Measurements from ENCODE around the gene POU2F1. TPM values are rescaled to one million over a fixed set of nuclear protein-coding genes. Genes with fewer than 3 reads are reported as not detected.

Gene POU2F1
- total RNA-seq, 4 donors from 2014 or later = 14.0 to 45.5 (median 19.8) TPM

DNA sequence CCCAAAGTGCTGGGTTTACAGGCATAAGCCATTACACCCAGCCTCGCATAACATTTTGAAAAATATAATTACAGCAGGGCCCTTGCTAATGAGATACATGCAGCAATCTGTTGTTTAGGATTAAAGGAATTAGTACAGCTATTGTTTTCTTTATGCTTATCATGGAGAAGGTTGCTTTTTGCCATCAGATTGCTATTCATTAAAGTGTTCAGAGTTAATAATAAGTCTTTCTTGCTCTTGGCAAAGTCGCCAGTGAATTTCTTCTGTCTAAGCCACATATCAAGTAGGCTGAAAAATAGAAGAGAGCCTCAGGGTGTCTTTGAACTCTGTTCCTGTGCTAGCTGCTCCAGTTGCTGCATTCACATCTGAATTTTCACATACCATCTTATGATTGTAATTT is 144.1 kb downstream of the POU2F1 start:
- H3K9me3 ChIP-seq = no peaks in the 10 kb centered on the region
- no peaks in the 10 kb centered on the region for H3K36me3 ChIP-seq
- no peaks in the 10 kb centered on the region for H3K27me3 ChIP-seq
- DNase-seq = no peak
- TF ChIP-seq POLR2A (IDR thresholded peaks at IDR 0.05) (no peak), CTCF (IDR thresholded peaks at IDR 0.05) (no peak)
- 87 to 88% methylated on average over 2 of the region's 2 CpGs for WGBS, 2 donors
- no peak overlapping the region for H3K4me3 ChIP-seq (replicated peaks in 1 of 3)
- no peaks in the 10 kb centered on the region for H3K4me1 ChIP-seq
- H3K27ac ChIP-seq = no peak overlapping the region
- intact Hi-C loops (cut with DNase I) = no loop called here

- Histone ChIP-seq H3K4me3 (replicated peaks in 1 of 3) (no peak overlapping the region), H3K9me3 (no peaks in the 10 kb centered on the region), H3K36me3 (no peaks in the 10 kb centered on the region), H3K27me3 (no peaks in the 10 kb centered on the region), H3K27ac (no peak overlapping the region), H3K4me1 (no peaks in the 10 kb centered on the region)
- 92 to 97% methylated on average over 2 of the region's 2 CpGs for WGBS, 2 donors
- TF ChIP-seq POLR2A (IDR thresholded peaks at IDR 0.05) = no peak
- TF ChIP-seq CTCF (IDR thresholded peaks at IDR 0.05) = no peak
- DNase-seq = no peak
- intact Hi-C loops (cut with DNase I) = no loop called here
Observed at GRCh38 chr1:167365360-167365759, 144.7 kb downstream of the POU2F1 start.

GRCh38 chr1:167367705-167368104 is 147.0 kb downstream of the POU2F1 start:
- H3K27ac ChIP-seq = no peak overlapping the region
- 92 to 93% methylated on average over 4 of the region's 4 CpGs for WGBS, 2 donors
- TF ChIP-seq POLR2A (IDR thresholded peaks at IDR 0.05) = no peak
- no peak for TF ChIP-seq CTCF (IDR thresholded peaks at IDR 0.05)
- H3K9me3 ChIP-seq = no peaks in the 10 kb centered on the region
- H3K4me3 ChIP-seq (replicated peaks in 1 of 3) = no peak overlapping the region
- intact Hi-C loops (cut with DNase I) = no loop called here
- no peaks in the 10 kb centered on the region for H3K36me3 ChIP-seq
- no peaks in the 10 kb centered on the region for H3K27me3 ChIP-seq
- no peak for DNase-seq
- H3K4me1 ChIP-seq = no peaks in the 10 kb centered on the region

DNA sequence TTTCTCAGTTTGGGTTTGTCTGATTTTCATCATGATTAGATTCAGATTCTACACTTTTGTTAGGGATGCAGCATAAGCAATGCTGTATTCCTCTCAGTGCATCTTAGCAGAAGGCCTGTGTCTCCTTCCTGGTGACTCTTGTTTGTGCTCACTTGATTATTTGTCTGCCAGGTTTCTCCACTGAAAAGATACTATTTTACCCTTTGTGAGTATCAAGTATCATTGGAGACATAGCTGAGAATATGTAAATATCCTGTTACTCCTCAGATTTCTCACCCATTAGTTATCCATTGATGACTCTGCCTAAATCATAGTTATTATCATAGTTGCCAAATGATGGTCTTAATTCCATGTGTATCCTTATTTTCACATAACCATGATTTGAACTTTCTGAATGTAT is 148.5 kb downstream of the POU2F1 start:
- H3K9me3 ChIP-seq = no peaks in the 10 kb centered on the region
- H3K36me3 ChIP-seq = no peaks in the 10 kb centered on the region
- H3K27me3 ChIP-seq = no peaks in the 10 kb centered on the region
- TF ChIP-seq CTCF (IDR thresholded peaks at IDR 0.05) = no peak
- TF ChIP-seq POLR2A (IDR thresholded peaks at IDR 0.05) = no peak
- H3K27ac ChIP-seq = no peak overlapping the region
- no peak overlapping the region for H3K4me3 ChIP-seq (replicated peaks in 1 of 3)
- DNase-seq = no peak
- no peaks in the 10 kb centered on the region for H3K4me1 ChIP-seq
- intact Hi-C loops (cut with DNase I) = no loop called here

DNA sequence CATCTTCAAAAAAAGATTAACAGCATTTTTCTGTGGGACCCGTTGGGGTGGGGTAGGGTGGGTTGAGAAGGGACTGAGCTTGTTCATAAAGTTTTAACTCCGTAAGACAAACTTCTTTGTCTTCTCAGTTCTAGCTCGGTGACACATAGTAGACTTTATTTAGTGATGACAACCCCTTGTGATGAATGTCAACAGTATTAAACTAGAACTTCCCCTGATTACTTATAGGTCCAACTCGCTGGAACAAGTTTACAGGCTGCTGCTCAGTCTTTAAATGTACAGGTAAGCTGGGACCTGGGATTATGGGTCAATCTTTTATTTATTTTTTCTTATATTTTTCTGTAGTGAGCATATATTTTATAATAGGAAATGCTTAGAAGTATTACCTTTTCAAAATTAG is 149.2 kb downstream of the POU2F1 start:
- WGBS, 2 donors = 88 to 93% methylated on average over 4 of the region's 4 CpGs
- Histone ChIP-seq H3K4me3 (replicated peaks in 1 of 3) (no peak overlapping the region), H3K27me3 (no peaks in the 10 kb centered on the region), H3K4me1 (no peaks in the 10 kb centered on the region), H3K27ac (no peak overlapping the region), H3K36me3 (no peaks in the 10 kb centered on the region), H3K9me3 (no peaks in the 10 kb centered on the region)
- intact Hi-C loops (cut with DNase I) = no loop called here
- no peak for DNase-seq
- TF ChIP-seq CTCF (IDR thresholded peaks at IDR 0.05) (no peak), POLR2A (IDR thresholded peaks at IDR 0.05) (no peak)

All from thyroid gland (tissue), 4 donors.